NB4 (cell line): ENCODE data around the gene CCNDBP1.

Source experiments
- CTCF ChIP-seq: IDR thresholded peaks from one replicate; pipeline ENCODE4 v1.5.1; 2012; ENCODE audit warnings: low read depth, low read length
- MAX ChIP-seq: IDR thresholded peaks from 2 replicates; pipeline ENCODE4 v1.6.1; 2011; ENCODE audit warnings: low read depth, low read length
- POLR2A ChIP-seq: IDR thresholded peaks from 2 replicates; pipeline ENCODE4 v1.6.1; 2011; ENCODE audit warnings: mild to moderate bottlenecking; ENCODE audit not compliant: insufficient read length; ENCODE audit errors: extremely low read depth

GRCh38 chr15:43193710-43194109 is 8.5 kb downstream of the CCNDBP1 start:
- TF ChIP-seq POLR2A (no peak), CTCF (no peak), MAX (no peak)
